G401.6 (cell line): ENCODE results near the gene HLA-DMA.

Experiments
- FAIRE-seq: peaks from 2 replicates; lab custom pipeline; 2012; peaks lifted over from hg19 to GRCh38; lab: Jason Lieb, UNC

The HLA-DMA gene

GRCh38 chr6:32952817-32953739 is at the start of gene HLA-DMA:
Gene HLA-DMA (minus strand): TSS chr6:32953097. CDS start chr6:32953036, 61 bp downstream.
- FAIRE-seq: peak; percentile 89

- FAIRE-seq: no peak
These were observed 48.8 kb upstream of the HLA-DMA start for GRCh38 chr6:33001685-33002084.

- FAIRE-seq: no peak
These were observed 47.2 kb upstream of the HLA-DMA start for GRCh38 chr6:33000055-33000454.

- FAIRE-seq: no peak
These were observed 42.6 kb upstream of the HLA-DMA start for GRCh38 chr6:32995448-32995847.

- FAIRE-seq: no peak
These were observed 40.6 kb upstream of the HLA-DMA start for GRCh38 chr6:32993363-32993973.

- FAIRE-seq: no peak
These were observed 39.1 kb upstream of the HLA-DMA start for GRCh38 chr6:32991972-32992371.

GRCh38 chr6:32989368-32989767 is 36.5 kb upstream of the HLA-DMA start:
- peak; percentile 79 for FAIRE-seq

GRCh38 chr6:32984622-32985389 is 31.9 kb upstream of the HLA-DMA start:
- FAIRE-seq: peak; percentile 98

- FAIRE-seq: no peak
These were observed 31.2 kb upstream of the HLA-DMA start for GRCh38 chr6:32983964-32984621.

- FAIRE-seq: no peak
These were observed 30.6 kb upstream of the HLA-DMA start for GRCh38 chr6:32983493-32983848.

- peak; percentile 95 for FAIRE-seq
These were observed 30.0 kb upstream of the HLA-DMA start for GRCh38 chr6:32982702-32983492.

GRCh38 chr6:32982084-32982701 is 29.3 kb upstream of the HLA-DMA start:
- FAIRE-seq: no peak

GRCh38 chr6:32980488-32981038 is 27.7 kb upstream of the HLA-DMA start:
- FAIRE-seq: no peak

GRCh38 chr6:32979720-32980487 is 27.0 kb upstream of the HLA-DMA start:
- no peak for FAIRE-seq

- FAIRE-seq: no peak
These were observed 25.0 kb upstream of the HLA-DMA start for GRCh38 chr6:32977953-32978324.

GRCh38 chr6:32977272-32977952 is 24.5 kb upstream of the HLA-DMA start:
- no peak for FAIRE-seq

GRCh38 chr6:32976334-32977069 is 23.6 kb upstream of the HLA-DMA start:
- FAIRE-seq: no peak

- FAIRE-seq: no peak
These were observed 23.0 kb upstream of the HLA-DMA start for GRCh38 chr6:32975886-32976285.
